Mesendoderm (in vitro differentiated cells): ENCODE results near the gene RBBP8NL. TPM values are rescaled to one million over a fixed set of nuclear protein-coding genes. Genes with fewer than 3 reads are reported as not detected.

Experiments used
- DNase-seq: peaks from one replicate; pipeline ENCODE4 v3.0.0; 2013
- H2AK5ac ChIP-seq: 2 replicates; pipeline ENCODE4 v1.6.1; 2013; ENCODE audit warnings: low read length, inconsistent platforms
- H2BK120ac ChIP-seq: 2 replicates; pipeline ENCODE4 v1.6.1; 2013; ENCODE audit warnings: low read depth, mild to moderate bottlenecking, low read length, moderate library complexity, mixed read lengths
- H2BK15ac ChIP-seq: replicated peaks from 2 replicates; pipeline ENCODE4 v1.6.1; 2013; ENCODE audit warnings: low read depth, mild to moderate bottlenecking, moderate library complexity
- H2BK5ac ChIP-seq: 2 replicates; pipeline ENCODE4 v1.6.1; 2013; ENCODE audit warnings: low read length, inconsistent platforms
- H3K18ac ChIP-seq: 2 replicates; pipeline ENCODE4 v1.6.1; 2013; ENCODE audit warnings: mild to moderate bottlenecking, low read length, mixed read lengths
- H3K23ac ChIP-seq: one replicate; pipeline ENCODE4 v1.6.1; 2013; ENCODE audit warnings: low read length
- H3K27ac ChIP-seq: 2 replicates; pipeline ENCODE4 v1.5.1; 2013; ENCODE audit warnings: low read depth, mild to moderate bottlenecking, inconsistent platforms, low read length, moderate library complexity
- H3K27me3 ChIP-seq: 2 replicates; pipeline ENCODE4 v1.6.1; 2013; ENCODE audit warnings: low read length, control low read depth, mild to moderate bottlenecking, inconsistent platforms; ENCODE audit not compliant: insufficient read depth, poor library complexity
- H3K36me3 ChIP-seq: 2 replicates; pipeline ENCODE4 v1.6.1; 2013; ENCODE audit warnings: low read length, inconsistent platforms; ENCODE audit not compliant: control insufficient read depth, insufficient read depth
- H3K4ac ChIP-seq: one replicate; pipeline ENCODE4 v1.6.1; 2013; ENCODE audit warnings: low read depth, mild to moderate bottlenecking, low read length, moderate library complexity
- H3K4me1 ChIP-seq: 2 replicates; pipeline ENCODE4 v1.6.1; 2013; ENCODE audit warnings: low read depth, low read length, inconsistent platforms; ENCODE audit not compliant: control insufficient read depth
- H3K4me2 ChIP-seq: 2 replicates; pipeline ENCODE4 v1.6.1; 2013; ENCODE audit warnings: low read length
- H3K4me3 ChIP-seq: 2 replicates; pipeline ENCODE4 v1.5.1; 2013; ENCODE audit warnings: mild to moderate bottlenecking, low read length
- H3K56ac ChIP-seq: one replicate; pipeline ENCODE4 v1.6.1; 2013; ENCODE audit warnings: low read length
- H3K79me1 ChIP-seq: 2 replicates; pipeline ENCODE4 v1.6.1; 2013; ENCODE audit warnings: low read length, inconsistent platforms
- H3K79me2 ChIP-seq: 2 replicates; pipeline ENCODE4 v1.6.1; 2013; ENCODE audit warnings: mild to moderate bottlenecking, low read length; ENCODE audit not compliant: control insufficient read depth, insufficient read depth
- H3K9ac ChIP-seq: 2 replicates; pipeline ENCODE4 v1.6.1; 2013; ENCODE audit warnings: low read length, inconsistent platforms
- H4K5ac ChIP-seq: one replicate; pipeline ENCODE4 v1.6.1; 2013; ENCODE audit warnings: low read length
- H4K8ac ChIP-seq: one replicate; pipeline ENCODE4 v1.6.1; 2013; ENCODE audit warnings: low read depth, mild to moderate bottlenecking, control low read depth, low read length, moderate library complexity
- WGBS: extraction: QIAGEN DNeasy Blood & Tissue Kit; methylation state at CpG from one replicate; pipeline ENCODE4 v1.1.7; 2013; ENCODE audit warnings: low lambda C conversion rate, missing lambda C conversion rate; ENCODE audit not compliant: insufficient coverage; ENCODE audit errors: extremely low coverage; 5-methylcytosine and 5-hydroxymethylcytosine counted together
- polyA plus RNA-seq, 2 experiments: library from polyadenylated mRNA; stranded (reverse); fragments of 200-250 nt; gene quantifications; one replicate each; pipeline ENCODE4 v1.2.3, GENCODE V29; 2013

The RBBP8NL gene
- polyA plus RNA-seq (2013, experiment 1 of 2) = 0.31 TPM
- 0.36 TPM for polyA plus RNA-seq (2013, experiment 2 of 2)

- no peak within 1 kb of the TSS for H4K8ac ChIP-seq
- H3K4me1 ChIP-seq = peaks cover 7% of the 10 kb centered on the region
- H2BK15ac ChIP-seq = no peak within 1 kb of the TSS
- H2BK5ac ChIP-seq = no peak within 1 kb of the TSS
- H2AK5ac ChIP-seq = no peak within 1 kb of the TSS
- H3K9ac ChIP-seq = peak within 1 kb of the TSS; percentile 8
- H3K4me2 ChIP-seq = no peak within 1 kb of the TSS
- no peaks in the 10 kb centered on the region for H3K36me3 ChIP-seq
- no peak within 1 kb of the TSS for H3K4me3 ChIP-seq
- H3K4ac ChIP-seq = peak within 1 kb of the TSS; percentile 11
- no peak within 1 kb of the TSS for H3K18ac ChIP-seq
- peak within 1 kb of the TSS; percentile 65 for H3K56ac ChIP-seq
- H2BK120ac ChIP-seq = no peak within 1 kb of the TSS
- no peak within 1 kb of the TSS for H4K5ac ChIP-seq
- H3K27ac ChIP-seq = no peak within 1 kb of the TSS
- no peaks in the 10 kb centered on the region for H3K79me2 ChIP-seq
- H3K23ac ChIP-seq = no peak within 1 kb of the TSS
- no peaks in the 10 kb centered on the region for H3K79me1 ChIP-seq
- no peaks in the 10 kb centered on the region for H3K27me3 ChIP-seq
- no CpG with 5 or more reads among the region's 28 CpGs for WGBS
- peak; percentile 94 for DNase-seq
These were observed at the start of gene RBBP8NL for GRCh38 chr20:62427172-62428001. Gene RBBP8NL (minus strand): TSS chr20:62427539. CDS start chr20:62419647, 7,892 bp downstream.

GRCh38 chr20:62476056-62476838 lies 48.9 kb upstream of the RBBP8NL start:
- H2AK5ac ChIP-seq = no peak overlapping the region
- no peak overlapping the region for H2BK120ac ChIP-seq
- no peak overlapping the region for H3K4me3 ChIP-seq
- H3K79me2 ChIP-seq = no peaks in the 10 kb centered on the region
- H3K4me2 ChIP-seq = peak overlapping the region; percentile 64
- no peak overlapping the region for H2BK15ac ChIP-seq
- peaks cover 32% of the 10 kb centered on the region for H3K27me3 ChIP-seq
- peak overlapping the region; percentile 57 for H3K18ac ChIP-seq
- peak; percentile 47 for DNase-seq
- H3K4me1 ChIP-seq = no peaks in the 10 kb centered on the region
- no CpG with 5 or more reads among the region's 82 CpGs for WGBS
- H4K8ac ChIP-seq = no peak overlapping the region
- H3K27ac ChIP-seq = no peak overlapping the region
- peak overlapping the region; percentile 45 for H3K23ac ChIP-seq
- no peak overlapping the region for H3K4ac ChIP-seq
- H3K36me3 ChIP-seq = no peaks in the 10 kb centered on the region
- H2BK5ac ChIP-seq = no peak overlapping the region
- H3K56ac ChIP-seq = peak overlapping the region; percentile 80
- H3K9ac ChIP-seq = peak overlapping the region; percentile 63
- no peak overlapping the region for H4K5ac ChIP-seq
- no peaks in the 10 kb centered on the region for H3K79me1 ChIP-seq

- Histone ChIP-seq H3K4me1 (no peaks in the 10 kb centered on the region), H4K8ac (no peak within 1 kb of the TSS), H3K9ac (peak within 1 kb of the TSS; percentile 63), H3K36me3 (no peaks in the 10 kb centered on the region), H3K79me2 (no peaks in the 10 kb centered on the region), H3K4me2 (peak within 1 kb of the TSS; percentile 74), H2BK120ac (no peak within 1 kb of the TSS), H2AK5ac (no peak within 1 kb of the TSS), H3K56ac (peak within 1 kb of the TSS; percentile 80), H2BK5ac (no peak within 1 kb of the TSS), H3K79me1 (no peaks in the 10 kb centered on the region), H3K23ac (peak within 1 kb of the TSS; percentile 45), H3K18ac (peak within 1 kb of the TSS; percentile 57), H3K27ac (no peak within 1 kb of the TSS), H3K4ac (peak within 1 kb of the TSS; percentile 2), H2BK15ac (no peak within 1 kb of the TSS), H3K27me3 (peaks cover 31% of the 10 kb centered on the region), H3K4me3 (peak within 1 kb of the TSS; percentile 11), H4K5ac (no peak within 1 kb of the TSS)
- no peak for DNase-seq
- no CpG with 5 or more reads among the region's 37 CpGs for WGBS
These were observed 48.4 kb upstream of the RBBP8NL start, which contains the start of gene GATA5 for GRCh38 chr20:62475772-62476055. Gene GATA5 (minus strand): TSS chr20:62475995. CDS start chr20:62475521, 474 bp downstream.

GRCh38 chr20:62475027-62475771 lies 47.9 kb upstream of the RBBP8NL start:
- H3K4me3 ChIP-seq = peak overlapping the region; percentile 11

GRCh38 chr20:62474604-62475026 lies 47.3 kb upstream of the RBBP8NL start:
- H3K79me1 ChIP-seq = no peaks in the 10 kb centered on the region
- peak overlapping the region; percentile 2 for H3K4ac ChIP-seq
- no peak overlapping the region for H2BK5ac ChIP-seq
- peak overlapping the region; percentile 67 for H3K56ac ChIP-seq
- no peak overlapping the region for H2BK15ac ChIP-seq
- H3K4me1 ChIP-seq = no peaks in the 10 kb centered on the region
- H2AK5ac ChIP-seq = no peak overlapping the region
- no peak overlapping the region for H2BK120ac ChIP-seq
- no CpG with 5 or more reads among the region's 25 CpGs for WGBS
- no peaks in the 10 kb centered on the region for H3K79me2 ChIP-seq
- H3K27me3 ChIP-seq = peaks cover 31% of the 10 kb centered on the region
- no peak overlapping the region for H3K23ac ChIP-seq
- no peak for DNase-seq
- no peak overlapping the region for H3K27ac ChIP-seq
- H3K18ac ChIP-seq = peak overlapping the region; percentile 22
- H3K9ac ChIP-seq = peak overlapping the region; percentile 19
- no peak overlapping the region for H3K4me3 ChIP-seq
- H4K5ac ChIP-seq = no peak overlapping the region
- H3K36me3 ChIP-seq = no peaks in the 10 kb centered on the region
- H4K8ac ChIP-seq = no peak overlapping the region
- peak overlapping the region; percentile 74 for H3K4me2 ChIP-seq

More at GRCh38 chr20:62475027-62475771, 47.9 kb upstream of the RBBP8NL start:
- Histone ChIP-seq H3K23ac (no peak overlapping the region), H3K36me3 (no peaks in the 10 kb centered on the region), H3K27me3 (peaks cover 31% of the 10 kb centered on the region), H3K18ac (peak overlapping the region; percentile 22), H2BK5ac (no peak overlapping the region), H3K4me2 (peak overlapping the region; percentile 74), H3K4ac (peak overlapping the region; percentile 2), H2BK120ac (no peak overlapping the region), H3K79me1 (no peaks in the 10 kb centered on the region), H3K9ac (peak overlapping the region; percentile 36), H3K27ac (no peak overlapping the region), H3K79me2 (no peaks in the 10 kb centered on the region), H4K5ac (no peak overlapping the region), H3K4me1 (no peaks in the 10 kb centered on the region), H2BK15ac (no peak overlapping the region), H3K56ac (peak overlapping the region; percentile 67), H4K8ac (no peak overlapping the region), H2AK5ac (no peak overlapping the region)
- WGBS = no CpG with 5 or more reads among the region's 93 CpGs
- peak; percentile 34 for DNase-seq
